ENCODE data around the gene SCIN. TPM values are rescaled to one million over a fixed set of nuclear protein-coding genes. Genes with fewer than 3 reads are reported as not detected.

The SCIN gene
- total RNA-seq, 1 experiment from 2014 or later = 0.22 TPM

- H3K36me3 ChIP-seq (ENCODE audit: control insufficient read depth in 1 of 2, insufficient read depth in 2 of 2, low read length in 2 of 2) = 0 out of 4 replicates have a peak, but pooled peaks cover 2 to 3% of the 10 kb centered on the region in 2 experiments
- no peaks in the 10 kb centered on the region for H3K27me3 ChIP-seq (ENCODE audit: insufficient read depth, low read length)
- POLR2A ChIA-PET = interaction anchor here (0.6 kb wide), 1 partner anchor 324 kb away, joined by 3 read pairs; no protein-coding TSS in a partner anchor
- TF ChIP-seq ELF1 (IDR thresholded peaks at IDR 0.05; ENCODE audit: borderline replicate concordance, low read depth) (no peak), RAD21 (IDR thresholded peaks at IDR 0.05; ENCODE audit: low read depth) (no peak), EGR1 (IDR thresholded peaks at IDR 0.05; ENCODE audit: low read depth) (no peak), SIN3A (IDR thresholded peaks at IDR 0.05; ENCODE audit: low read depth) (no peak), ZBTB33 (IDR thresholded peaks at IDR 0.05; ENCODE audit: extremely low read depth, insufficient replicate concordance, low read length) (no peak), SRF (IDR thresholded peaks at IDR 0.05; ENCODE audit: low read depth) (no peak), YY1 (IDR thresholded peaks at IDR 0.05; ENCODE audit: extremely low read depth, insufficient replicate concordance, low read depth, low read length) (no peak), CEBPB (IDR thresholded peaks at IDR 0.05; ENCODE audit: low read depth) (no peak), SP1 (IDR thresholded peaks at IDR 0.05; ENCODE audit: low read depth) (no peak), POLR2A (IDR thresholded peaks at IDR 0.05; ENCODE audit: borderline replicate concordance, extremely low read depth, insufficient read depth, insufficient read length) (no peak), ZFX (IDR thresholded peaks at IDR 0.05) (no peak), CBX3 (IDR thresholded peaks at IDR 0.05; ENCODE audit: low read depth) (no peak), FOSL1 (IDR thresholded peaks at IDR 0.05; ENCODE audit: low read depth) (no peak), ZNF274 (IDR thresholded peaks at IDR 0.05; ENCODE audit: low read depth, low read length) (no peak)
- TF ChIP-seq, protein P1, sequence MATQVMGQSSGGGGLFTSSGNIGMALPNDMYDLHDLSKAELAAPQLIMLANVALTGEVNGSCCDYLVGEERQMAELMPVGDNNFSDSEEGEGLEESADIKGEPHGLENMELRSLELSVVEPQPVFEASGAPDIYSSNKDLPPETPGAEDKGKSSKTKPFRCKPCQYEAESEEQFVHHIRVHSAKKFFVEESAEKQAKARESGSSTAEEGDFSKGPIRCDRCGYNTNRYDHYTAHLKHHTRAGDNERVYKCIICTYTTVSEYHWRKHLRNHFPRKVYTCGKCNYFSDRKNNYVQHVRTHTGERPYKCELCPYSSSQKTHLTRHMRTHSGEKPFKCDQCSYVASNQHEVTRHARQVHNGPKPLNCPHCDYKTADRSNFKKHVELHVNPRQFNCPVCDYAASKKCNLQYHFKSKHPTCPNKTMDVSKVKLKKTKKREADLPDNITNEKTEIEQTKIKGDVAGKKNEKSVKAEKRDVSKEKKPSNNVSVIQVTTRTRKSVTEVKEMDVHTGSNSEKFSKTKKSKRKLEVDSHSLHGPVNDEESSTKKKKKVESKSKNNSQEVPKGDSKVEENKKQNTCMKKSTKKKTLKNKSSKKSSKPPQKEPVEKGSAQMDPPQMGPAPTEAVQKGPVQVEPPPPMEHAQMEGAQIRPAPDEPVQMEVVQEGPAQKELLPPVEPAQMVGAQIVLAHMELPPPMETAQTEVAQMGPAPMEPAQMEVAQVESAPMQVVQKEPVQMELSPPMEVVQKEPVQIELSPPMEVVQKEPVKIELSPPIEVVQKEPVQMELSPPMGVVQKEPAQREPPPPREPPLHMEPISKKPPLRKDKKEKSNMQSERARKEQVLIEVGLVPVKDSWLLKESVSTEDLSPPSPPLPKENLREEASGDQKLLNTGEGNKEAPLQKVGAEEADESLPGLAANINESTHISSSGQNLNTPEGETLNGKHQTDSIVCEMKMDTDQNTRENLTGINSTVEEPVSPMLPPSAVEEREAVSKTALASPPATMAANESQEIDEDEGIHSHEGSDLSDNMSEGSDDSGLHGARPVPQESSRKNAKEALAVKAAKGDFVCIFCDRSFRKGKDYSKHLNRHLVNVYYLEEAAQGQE (IDR thresholded peaks at IDR 0.05; ENCODE audit: low read depth) = no peak
- TF ChIP-seq, protein P2, sequence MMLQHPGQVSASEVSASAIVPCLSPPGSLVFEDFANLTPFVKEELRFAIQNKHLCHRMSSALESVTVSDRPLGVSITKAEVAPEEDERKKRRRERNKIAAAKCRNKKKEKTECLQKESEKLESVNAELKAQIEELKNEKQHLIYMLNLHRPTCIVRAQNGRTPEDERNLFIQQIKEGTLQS (IDR thresholded peaks at IDR 0.05) = no peak
- TF ChIP-seq, protein P3, sequence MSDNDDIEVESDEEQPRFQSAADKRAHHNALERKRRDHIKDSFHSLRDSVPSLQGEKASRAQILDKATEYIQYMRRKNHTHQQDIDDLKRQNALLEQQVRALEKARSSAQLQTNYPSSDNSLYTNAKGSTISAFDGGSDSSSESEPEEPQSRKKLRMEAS (IDR thresholded peaks at IDR 0.05) = no peak
- ATAC-seq (no peak), DNase-seq (ENCODE audit: low read depth, low spot score) (no peak)
- H3K9me3 ChIP-seq (ENCODE audit: control insufficient read depth in 1 of 2, insufficient read depth in 1 of 2, low read depth in 1 of 2, low read length in 2 of 2) = no peaks in the 10 kb centered on the region
- no peaks in the 10 kb centered on the region for H3K9me2 ChIP-seq (ENCODE audit: insufficient read depth)
- no peaks in the 10 kb centered on the region; the same call in 1 of the 2 replicates for H4K20me1 ChIP-seq (ENCODE audit: insufficient read depth)
- H3K4me1 ChIP-seq (ENCODE audit: control insufficient read depth in 1 of 2, insufficient read depth in 2 of 2, low read length in 2 of 2) = peaks cover 26 to 31% of the 10 kb centered on the region in 2 experiments
- peaks cover 76% of the 10 kb centered on the region for H3K79me2 ChIP-seq (ENCODE audit: insufficient read depth, low read length)
- no peak overlapping the region for H3K27ac ChIP-seq (ENCODE audit: low read depth, low read length)
- BruUV-seq (replicated peaks) = no TSS peak
- no peak overlapping the region for H3K4me3 ChIP-seq (replicated peaks in 1 of 2; ENCODE audit: low read depth in 1 of 2, low read length in 2 of 2)
- no peak overlapping the region for H3K9ac ChIP-seq (ENCODE audit: low read length)
- RAD21 ChIA-PET (ENCODE audit: low non-redundant PET in 1 of 2, low total read pairs in 2 of 2, uncharacterized antibody in 2 of 2, unreplicated experiment in 2 of 2) = no interaction called here
- CTCF ChIA-PET = no interaction called here
- intact Hi-C loops (cut with micrococcal nuclease) = no loop called here
- H3K4me2 ChIP-seq (ENCODE audit: low read length) = no peak overlapping the region
- no peak overlapping the region for H2AFZ ChIP-seq (ENCODE audit: low read depth, low read length, poor library complexity, severe bottlenecking)
Observed at GRCh38 chr7:12692479-12693259, 122.1 kb downstream of the SCIN start.

Data from HCT116 (cell line).